Fibroblast of skin of right biceps (primary cell): Measurements from ENCODE around the gene DPYSL4.
"Not testable (repeated sequence)": the region's sequence is repeated elsewhere in the genome, so short reads cannot be mapped to it uniquely, and the experiment has no call there.

Source experiments
- DNase-seq: peaks from one replicate; pipeline ENCODE4 v3.0.0-alpha.2; 2013

The DPYSL4 gene

GRCh38 chr10:132150777-132151176 is 36.0 kb upstream of the DPYSL4 start:
- DNase-seq = no peak

- no peak for DNase-seq
Measured at GRCh38 chr10:132151286-132151950, 35.3 kb upstream of the DPYSL4 start.

- DNase-seq = no peak
Measured at GRCh38 chr10:132151951-132152505, 34.7 kb upstream of the DPYSL4 start.

DNA sequence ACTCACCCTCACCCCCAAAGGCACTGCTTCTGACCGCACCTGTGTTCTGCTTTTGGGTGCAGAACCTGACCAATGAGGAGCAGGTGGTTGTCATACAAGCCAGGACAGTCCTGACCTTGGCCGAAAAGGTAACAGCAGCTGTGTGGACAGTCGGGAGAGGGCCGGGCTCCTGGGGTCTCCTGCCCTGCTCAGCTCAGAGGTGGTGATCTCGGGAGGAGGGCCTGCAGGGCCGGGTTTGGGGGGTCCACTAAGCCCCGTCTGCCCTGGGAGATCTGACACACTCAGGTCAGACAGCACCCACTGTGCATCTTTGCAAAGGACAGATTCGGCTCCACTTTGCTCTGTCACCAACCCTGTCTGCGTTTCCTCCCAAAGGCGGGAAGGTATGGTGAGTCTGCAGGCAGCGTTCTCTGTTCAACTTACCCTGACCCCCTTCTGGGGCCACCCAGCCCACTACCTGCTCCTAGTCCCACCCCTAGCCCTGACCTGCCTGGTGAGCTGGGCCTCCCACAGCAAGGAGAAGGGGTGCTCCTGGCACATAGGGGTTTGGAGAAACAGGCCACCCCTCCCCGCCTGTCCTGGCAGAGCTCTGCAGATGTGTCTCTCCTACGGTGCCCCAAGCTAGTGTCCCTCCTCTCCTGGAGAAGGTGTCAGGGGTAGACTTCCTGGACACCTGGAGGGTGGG is 33.7 kb upstream of the DPYSL4 start:
- no peak for DNase-seq

DNA sequence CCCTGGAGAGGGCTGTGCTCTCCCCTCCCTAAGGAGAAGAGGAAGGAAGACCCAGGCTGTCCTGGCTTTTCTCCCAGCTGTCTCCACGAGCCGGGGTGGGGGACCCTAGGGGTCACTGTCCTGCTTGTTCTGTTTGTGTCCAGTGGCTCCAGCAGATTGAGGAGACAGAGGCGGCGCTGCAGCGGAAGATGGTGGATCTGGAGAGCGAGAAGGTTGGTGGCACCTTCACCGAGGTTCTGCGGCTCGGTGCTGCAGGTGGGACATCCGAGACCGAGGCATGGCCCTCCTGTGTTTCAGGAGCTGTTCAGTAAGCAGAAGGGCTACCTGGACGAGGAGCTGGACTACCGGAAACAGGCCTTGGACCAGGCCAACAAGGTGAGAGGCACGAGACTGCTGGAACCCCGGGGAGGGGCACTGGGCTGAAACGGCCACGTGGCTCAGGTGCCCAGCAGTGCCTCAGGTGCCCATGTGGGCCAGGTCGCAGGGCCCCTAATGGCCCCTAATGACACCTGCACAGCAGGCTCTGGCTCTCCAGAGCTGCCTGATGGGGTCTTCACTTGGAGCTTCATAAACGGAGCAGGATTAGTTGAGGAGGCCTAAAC is 33.0 kb upstream of the DPYSL4 start:
- DNase-seq = no peak

DNA sequence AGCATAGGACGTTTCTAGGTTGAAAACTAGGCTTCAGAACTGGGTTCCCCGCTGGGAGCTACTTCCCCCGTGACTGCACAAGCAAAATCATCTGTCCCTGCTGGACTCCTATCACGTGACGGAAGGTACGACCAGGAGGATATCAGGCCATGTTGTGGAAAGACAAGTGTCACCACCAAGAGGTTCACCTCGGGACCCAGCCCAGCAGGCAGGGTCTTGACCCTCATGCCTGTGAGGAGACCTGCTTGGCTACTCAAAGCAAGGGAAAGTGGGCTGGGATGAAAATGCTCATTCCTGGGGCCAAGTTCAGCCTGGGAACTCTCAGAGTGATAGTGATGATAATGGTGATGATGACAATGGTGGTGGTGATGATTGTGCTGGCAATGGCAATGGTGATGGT is 32.3 kb upstream of the DPYSL4 start:
- no peak for DNase-seq

- no peak for DNase-seq
Measured at GRCh38 chr10:132154931-132155330, 31.8 kb upstream of the DPYSL4 start.

DNA sequence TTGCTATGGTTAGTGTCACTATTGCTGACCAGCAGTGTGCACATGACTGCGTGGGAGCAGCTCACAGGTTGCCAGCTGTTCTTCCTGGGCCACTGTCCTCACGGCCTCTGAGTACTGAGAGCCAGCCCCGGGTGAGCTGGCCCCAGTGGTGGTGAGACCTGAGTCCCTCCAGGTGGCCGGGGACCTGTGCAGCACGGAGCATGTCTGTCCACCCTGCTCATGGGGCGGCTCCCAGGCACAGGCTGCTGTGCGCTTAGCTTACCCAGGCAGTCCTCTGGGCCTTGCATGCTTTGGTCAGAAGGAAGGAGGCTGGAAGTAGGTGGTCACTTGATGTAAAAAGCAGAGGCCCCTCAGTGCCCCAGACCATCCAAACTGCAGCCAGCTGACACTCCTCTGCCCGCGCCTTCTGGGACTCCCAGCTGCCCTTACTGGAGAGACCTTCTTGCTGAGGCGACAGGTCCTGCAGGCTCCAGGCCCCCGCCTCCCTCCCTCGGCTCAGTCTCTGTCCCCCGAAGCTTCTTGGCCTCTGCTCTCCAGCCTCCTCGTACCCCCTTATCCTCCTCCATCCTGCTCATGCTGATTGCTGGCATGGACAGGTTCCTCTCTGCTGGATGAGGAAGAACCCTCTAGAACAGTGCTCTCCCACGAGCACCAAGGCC is 30.9 kb upstream of the DPYSL4 start:
- DNase-seq = no peak

GRCh38 chr10:132156382-132156781 is 30.4 kb upstream of the DPYSL4 start:
- no peak for DNase-seq

DNA sequence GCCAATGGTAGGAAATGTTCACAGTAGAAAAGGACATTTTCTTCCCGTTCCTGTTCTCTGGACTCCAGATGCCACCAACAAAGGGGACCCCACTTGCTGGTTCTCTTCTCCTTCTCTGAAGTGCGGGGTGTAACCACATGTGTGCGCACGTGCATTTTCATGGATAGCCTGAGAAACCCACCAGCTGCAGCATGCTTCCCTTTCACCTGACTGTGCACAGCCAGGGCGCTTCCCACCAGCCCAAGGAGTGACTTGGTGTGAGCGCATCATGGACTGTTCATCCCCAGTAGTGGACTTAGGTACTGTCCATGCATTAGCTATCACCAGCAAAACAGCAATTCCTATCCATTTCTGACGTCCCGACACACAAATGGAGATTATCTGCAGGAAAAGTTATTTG is 29.6 kb upstream of the DPYSL4 start:
- no peak for DNase-seq

DNA sequence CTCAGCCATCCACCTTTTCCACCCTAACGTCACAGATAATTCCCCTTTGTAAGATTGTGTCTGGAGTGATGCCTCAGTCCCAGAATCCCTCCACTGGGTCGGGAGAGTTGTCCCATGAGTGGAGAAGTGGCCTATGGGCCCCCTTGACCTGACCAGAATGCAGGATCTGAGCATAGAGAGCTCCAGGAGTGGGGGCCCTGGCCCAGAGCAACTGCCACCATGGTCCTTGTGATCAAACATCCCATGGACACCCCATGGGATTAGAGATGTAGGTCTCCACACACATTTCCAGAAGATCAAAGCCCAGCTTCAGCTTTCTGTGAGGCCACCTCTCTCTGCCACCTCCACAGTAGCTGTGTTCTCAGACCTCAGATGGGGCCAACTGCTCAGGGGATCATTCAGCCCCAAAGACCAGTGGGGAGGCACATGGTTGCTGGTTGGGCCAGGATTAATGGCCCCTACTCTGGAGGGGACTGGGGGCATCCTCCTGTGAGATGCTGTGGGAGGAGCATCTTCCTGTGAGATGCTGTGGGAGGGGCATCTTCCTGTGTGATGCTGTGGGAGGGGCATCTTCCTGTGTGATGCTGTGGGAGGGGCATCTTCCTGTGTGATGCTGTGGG is 28.5 kb upstream of the DPYSL4 start:
- no peak for DNase-seq

DNA sequence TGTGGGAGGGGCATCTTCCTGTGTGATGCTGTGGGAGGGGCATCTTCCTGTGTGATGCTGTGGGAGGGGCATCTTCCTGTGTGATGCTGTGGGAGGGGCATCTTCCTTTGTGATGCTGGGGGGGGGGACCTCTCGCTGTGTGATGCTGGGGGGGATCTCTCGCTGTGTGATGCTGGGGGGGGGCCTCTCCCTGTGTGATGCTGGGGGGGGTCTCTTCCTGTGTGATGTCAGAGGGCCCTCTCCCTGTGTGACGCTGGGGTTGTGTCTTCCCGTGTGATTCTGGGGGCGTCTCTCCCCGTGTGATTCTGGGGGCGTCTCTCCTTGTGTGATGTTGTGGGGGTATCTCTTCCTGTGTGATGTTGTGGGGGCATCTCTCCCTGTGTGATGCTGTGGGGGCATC is 27.9 kb upstream of the DPYSL4 start:
- no peak for DNase-seq

DNA sequence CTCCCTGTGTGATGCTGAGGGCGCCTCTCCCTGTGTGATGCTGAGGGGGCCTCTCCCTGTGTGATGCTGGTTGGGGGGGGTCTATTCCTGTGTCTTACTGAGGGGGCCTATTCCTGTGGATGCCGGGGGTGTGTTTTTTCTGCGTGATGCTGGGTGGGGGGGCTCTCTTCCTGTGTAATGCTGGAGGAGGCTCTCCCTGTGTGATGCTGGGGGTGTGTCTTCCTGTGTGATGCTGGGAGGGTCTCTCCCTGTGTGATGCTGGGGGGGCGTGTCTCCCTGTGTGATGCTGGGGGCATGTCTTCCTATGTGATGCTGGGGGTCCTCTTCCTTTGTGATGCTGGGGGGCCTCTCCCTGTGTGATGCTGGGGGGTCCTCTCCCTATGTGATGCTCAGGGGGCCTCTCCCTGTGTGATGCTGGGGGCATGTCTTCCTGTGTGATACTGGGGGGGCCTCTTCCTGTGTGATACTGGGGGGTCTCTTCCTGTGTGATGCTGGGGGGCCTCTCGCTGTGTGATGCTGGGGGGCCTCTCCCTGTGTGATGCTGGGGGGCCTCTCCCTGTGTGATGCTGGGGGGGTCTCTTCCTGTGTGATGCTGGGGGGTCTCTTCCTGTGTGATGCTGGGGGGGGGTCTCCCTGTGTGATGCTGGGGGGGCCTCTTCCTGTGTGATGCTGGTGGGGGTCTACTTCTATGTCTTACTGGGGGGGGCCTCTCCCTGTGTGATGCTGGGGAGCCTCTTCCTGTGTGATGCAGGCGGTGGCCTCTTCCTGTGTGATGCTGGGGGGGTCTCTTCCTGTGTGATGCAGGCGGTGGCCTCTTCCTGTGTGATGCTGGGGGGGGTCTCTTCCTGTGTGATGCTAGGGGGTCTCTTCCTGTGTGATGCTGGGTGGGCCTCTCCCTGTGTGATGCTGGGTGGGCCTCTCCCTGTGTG is 27.2 kb upstream of the DPYSL4 start:
- not testable (repeated sequence) for DNase-seq

DNA sequence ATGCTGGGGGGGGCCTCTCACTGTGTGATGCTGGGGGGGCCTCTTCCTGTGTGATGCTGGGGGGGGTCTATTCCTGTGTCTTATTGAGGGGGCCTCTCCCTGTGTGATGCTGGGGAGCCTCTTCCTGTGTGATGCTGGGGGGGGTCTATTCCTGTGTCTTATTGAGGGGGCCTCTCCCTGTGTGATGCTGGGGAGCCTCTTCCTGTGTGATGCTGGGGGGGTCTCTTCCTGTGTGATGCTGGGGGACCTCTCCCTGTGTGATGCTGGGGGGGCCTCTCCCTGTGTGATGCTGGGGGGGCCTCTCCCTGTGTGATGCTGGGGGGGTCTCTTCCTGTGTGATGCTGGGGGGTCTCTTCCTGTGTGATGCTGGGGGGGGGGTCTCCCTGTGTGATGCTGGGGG is 26.5 kb upstream of the DPYSL4 start:
- not testable (repeated sequence) for DNase-seq

DNA sequence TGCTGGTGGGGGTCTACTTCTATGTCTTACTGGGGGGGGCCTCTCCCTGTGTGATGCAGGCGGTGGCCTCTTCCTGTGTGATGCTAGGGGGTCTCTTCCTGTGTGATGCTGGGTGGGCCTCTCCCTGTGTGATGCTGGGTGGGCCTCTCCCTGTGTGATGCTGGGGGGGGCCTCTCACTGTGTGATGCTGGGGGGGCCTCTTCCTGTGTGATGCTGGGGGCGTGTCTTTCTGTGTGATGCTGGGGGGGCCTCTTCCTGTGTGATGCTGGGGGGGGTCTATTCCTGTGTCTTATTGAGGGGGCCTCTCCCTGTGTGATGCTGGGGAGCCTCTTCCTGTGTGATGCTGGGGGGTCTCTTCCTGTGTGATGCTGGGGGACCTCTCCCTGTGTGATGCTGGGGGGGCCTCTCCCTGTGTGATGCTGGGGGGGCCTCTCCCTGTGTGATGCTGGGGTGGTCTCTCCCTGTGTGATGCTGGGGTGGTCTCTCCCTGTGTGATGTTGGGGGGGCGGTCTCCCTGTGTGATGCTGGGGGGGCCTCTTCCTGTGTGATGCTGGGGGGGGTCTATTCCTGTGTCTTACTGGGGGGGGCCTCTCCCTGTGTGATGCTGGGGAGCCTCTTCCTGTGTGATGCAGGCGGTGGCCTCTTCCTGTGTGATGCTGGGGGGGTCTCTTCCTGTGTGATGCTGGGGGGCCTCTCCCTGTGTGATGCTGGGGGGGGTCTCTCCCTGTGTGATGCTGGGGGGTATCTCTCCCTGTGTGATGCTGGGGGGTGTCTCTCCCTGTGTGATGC is 25.7 kb upstream of the DPYSL4 start:
- DNase-seq = not testable (repeated sequence)

DNA sequence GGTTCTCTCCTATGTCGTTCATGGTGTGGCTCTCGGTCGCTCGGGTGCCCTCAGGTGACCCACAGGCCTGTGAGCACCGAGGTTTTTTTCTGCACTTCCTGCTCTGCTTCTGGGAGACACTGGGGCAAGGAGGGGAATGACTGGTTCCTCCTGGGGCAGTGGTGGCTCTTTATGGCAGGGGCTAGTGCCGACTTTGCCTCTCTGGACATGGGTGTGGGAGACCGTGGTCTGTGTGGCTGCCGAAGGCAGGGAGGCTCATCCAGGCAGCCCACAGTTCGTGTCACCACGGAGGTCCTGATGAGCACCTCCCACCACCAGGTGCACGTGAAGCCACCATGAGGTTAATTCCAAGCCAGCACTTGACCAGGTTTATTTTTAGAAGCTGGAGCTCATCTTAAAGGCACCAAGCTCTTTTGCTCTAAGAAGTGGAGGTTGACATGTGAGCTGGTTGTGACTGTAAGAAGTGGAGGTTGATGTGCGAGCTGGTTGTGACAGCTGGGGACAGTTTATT is 24.7 kb upstream of the DPYSL4 start:
- no peak for DNase-seq

GRCh38 chr10:132162590-132163277 is 24.0 kb upstream of the DPYSL4 start:
- DNase-seq = no peak

GRCh38 chr10:132163278-132163765 is 23.4 kb upstream of the DPYSL4 start:
- DNase-seq = no peak

DNA sequence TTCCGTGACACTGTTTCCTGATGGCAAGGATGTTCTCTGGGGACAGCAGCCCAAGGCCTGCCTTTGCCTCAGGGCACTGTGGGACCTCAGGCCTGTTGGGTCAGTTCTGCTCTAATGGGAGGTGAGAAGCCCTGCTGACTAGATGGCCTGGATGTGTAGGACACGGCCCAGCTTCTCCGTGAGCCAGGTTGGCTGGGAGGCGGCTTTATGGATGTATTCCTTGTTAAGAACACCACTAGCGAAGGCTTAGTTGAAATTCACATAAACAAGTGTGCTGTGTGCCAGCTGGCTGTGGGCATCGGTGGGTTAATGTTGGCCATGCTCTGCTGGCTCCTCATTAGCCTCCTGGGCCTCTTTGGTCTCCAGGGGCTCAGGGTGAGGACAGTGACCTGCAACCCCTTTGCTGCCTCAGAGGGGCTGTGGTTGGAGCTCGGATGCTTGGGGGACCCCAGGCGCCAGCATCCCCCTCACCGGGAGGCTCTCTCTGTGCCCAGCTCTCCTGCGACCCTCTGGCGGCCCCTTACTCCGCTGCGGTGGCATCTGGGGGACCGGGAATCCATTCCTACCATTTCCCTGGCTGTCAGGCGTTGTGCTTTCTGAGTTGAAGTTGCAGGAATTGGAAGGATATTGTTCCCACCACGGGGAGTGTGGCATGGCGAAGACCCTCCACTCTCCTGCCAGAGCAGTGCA is 22.8 kb upstream of the DPYSL4 start:
- DNase-seq = no peak
